Colon (tissue), 2 donors: ENCODE measurements around the gene FFAR1.
"Not testable (repeated sequence)": the region's sequence is repeated elsewhere in the genome, so short reads cannot be mapped to it uniquely, and the experiment has no call there.

Experiments
- FAIRE-seq: peaks from 2 replicates; lab custom pipeline; 2012; peaks lifted over from hg19 to GRCh38; lab: Jason Lieb, UNC
- donor health status: control.
- donor health status: control.

The FFAR1 gene

DNA sequence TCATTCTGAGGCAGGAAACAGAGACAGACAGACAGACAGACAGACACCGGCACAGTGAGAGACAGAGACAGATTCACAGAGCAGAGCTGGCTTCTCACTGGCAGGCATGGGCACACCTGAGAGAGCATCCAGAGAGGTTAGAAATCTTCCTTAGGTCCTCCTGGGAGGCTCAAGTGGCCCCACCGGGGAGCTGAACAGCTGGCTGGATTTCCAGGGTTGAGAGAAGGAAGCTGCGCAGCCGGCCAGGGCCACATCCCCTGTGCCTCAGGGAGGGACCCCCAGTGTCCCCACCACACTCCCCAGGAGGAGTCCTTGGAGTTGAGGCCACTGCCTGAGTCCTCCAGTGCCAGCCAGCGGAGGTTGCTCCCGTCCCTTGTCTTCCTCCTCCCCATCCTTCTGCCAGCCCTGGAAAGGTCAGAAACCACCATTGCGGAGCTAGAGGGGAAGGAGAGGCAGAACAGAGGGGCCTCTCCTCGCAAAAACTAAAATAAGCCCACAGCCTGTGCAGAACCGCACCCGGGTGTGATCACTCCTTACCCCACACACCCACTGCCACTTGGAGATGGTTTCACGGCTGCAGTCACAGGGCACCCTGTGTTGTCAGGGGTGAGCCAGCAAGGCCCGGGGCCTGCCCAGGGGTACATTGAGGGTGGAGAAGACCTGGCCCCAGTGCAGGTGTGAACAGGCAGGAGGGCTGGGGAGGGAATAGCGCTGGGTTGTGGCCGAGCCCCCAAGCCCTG lies 14.7 kb downstream of the FFAR1 start:
- no peak for FAIRE-seq

DNA sequence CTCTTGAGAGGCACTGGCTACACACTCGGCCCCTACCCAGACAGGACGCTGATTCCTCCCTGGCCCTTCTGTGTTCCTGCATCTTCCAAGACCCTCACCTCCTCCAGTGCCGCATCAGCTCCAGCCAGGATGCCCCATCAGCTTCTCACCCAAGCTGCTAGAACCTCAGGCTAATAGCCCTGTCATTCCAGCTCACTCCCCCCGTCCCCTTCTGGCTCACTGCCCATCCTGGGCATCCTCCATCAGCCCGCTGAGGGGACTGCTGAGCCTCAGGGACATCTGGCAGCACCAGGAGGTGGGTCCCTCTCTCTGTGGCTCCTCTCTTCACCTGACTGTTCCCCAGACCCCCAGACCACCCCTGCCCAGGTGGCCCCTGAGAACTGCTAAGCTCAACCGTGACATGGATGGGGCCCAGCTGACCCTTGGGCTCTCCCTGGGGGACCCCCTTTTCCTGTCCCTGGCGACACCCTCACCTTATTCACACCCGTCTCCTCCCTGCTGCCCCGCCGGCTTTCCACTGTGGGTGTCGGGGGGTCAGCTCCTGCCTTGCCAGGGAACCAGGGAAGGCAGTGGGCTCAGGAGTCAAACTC lies 15.4 kb downstream of the FFAR1 start:
- no peak for FAIRE-seq

DNA sequence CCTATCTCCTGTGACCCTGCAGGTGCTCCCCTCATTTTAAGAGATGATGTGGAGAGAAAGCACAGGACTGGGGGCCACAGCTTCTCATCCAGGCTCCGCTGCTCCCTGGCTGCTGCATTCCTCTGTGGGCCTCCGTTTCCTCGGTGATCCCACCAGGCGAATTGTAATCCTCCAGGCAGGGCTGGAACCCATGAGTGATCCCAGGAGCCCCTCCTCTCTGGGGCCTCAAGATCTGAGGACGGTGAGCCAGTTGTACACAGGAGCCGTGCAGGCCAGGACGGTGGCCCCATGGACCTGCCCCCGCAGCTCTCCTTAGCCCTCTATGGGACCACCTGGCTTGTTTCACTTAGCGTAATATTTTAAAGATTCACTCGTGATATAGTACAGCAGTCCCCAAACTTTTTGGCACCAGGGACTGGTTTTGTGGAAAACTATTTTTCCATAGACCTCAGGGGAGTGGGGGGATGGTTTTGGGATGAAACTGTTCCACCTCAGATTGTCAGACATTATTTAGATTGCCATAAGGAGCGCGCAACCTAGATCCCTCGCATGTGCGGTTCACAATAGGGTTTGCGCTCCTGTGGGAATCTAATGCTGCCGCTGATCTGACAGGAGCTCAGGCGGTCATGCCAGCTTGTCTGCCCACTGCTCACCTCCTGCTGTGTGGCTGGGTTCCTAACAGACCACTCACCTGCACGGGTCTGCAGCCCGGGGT lies 16.2 kb downstream of the FFAR1 start:
- FAIRE-seq: no peak

DNA sequence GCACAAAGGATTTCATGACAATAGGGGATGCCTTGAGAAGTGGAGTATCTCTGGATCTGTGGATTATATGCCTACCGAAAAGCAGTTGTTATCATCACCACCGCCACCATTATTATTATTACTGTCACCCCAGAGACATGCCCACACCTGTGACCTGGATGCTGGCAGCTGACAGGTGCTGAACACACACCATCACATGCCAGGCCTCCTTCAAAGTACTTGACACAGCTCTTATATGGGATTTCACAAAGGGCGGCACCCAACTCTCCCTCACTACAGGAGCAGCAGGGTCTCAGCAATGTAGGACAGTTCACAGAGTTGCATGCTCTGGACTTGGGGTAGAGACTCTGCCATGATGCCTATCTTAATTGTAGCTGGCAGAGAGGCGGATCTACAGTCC lies 17.6 kb downstream of the FFAR1 start:
- no peak for FAIRE-seq

DNA sequence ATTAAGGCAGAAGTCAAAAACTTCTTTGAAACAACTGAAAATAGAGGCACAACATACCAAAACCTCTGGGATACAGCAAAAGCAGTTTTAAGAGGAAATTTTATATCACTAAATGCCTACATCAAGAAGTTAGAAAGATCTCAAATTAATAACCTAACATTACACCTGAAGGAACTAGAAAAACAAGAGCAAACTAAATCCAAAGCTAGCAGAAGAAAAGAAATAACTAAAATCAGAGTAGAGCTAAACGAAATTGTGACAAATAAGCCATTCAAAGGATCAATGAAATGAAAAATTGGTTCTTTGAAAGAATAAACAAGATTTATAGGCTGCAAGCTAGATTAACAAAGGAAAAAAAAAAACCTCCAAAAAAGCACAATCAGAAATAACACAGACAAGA lies 20.7 kb downstream of the FFAR1 start:
- FAIRE-seq: no peak

DNA sequence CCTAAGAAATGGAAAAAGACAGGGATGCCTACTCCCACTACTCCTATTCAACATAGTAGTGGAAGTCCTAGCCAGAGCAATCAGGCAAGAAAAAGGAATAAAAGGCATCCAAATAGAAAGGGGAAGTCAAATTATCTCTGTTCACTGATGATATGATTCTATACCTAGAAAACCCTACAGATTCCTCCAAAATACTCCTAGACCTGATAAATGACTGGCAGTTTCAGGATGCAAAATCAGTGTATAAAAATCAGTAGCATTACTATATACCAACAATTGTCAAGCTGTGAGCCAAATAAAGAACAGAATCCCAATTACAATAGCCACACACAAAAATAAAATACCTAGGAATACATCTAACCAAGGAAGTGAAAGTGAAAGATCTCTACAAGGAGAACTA lies 21.8 kb downstream of the FFAR1 start:
- FAIRE-seq: no peak

DNA sequence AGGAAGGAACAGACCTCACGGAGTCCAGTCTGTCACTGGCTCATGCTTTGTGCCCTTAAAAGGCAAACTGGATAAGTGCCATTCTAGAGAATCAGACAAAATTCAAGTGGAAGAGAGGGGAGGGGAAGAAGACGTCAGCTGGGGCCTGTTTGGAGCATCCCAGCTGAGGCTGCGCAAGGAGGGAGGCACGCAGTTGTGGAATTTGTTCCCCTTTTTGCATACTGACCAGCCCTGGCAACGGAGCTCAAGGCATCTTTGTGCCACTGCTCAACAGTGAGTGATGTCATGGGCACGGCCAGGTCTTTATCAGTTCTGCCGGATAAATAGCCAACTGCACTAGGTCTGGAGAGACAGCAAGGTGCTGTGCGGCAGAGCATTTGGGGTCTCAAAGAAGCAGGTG lies 23.0 kb downstream of the FFAR1 start, which contains the start of gene GPR42:
Gene GPR42 (plus strand): TSS at position 347 of the 400 bp plus-strand sequence. CDS start 292 bp downstream, outside the sequence.
- no peak for FAIRE-seq

DNA sequence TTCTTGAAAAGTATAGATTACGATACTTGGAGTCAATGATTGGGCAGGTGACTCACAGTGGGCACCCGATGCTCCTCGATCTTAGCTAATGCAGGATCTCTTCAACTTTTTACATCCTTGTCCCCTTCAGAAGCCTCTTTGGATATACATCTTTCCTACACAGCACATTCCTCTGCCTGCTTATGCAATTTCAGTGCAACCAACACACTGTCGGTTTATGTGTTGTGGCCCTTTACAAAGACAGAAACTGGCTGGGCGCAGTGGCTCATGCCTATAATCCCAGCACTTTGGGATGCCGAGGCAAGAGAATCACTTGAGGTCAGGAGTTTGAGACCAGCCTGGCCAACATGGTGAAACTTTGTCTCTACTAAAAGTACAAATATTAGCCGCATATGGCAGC lies 25.8 kb downstream of the FFAR1 start:
- FAIRE-seq: no peak

DNA sequence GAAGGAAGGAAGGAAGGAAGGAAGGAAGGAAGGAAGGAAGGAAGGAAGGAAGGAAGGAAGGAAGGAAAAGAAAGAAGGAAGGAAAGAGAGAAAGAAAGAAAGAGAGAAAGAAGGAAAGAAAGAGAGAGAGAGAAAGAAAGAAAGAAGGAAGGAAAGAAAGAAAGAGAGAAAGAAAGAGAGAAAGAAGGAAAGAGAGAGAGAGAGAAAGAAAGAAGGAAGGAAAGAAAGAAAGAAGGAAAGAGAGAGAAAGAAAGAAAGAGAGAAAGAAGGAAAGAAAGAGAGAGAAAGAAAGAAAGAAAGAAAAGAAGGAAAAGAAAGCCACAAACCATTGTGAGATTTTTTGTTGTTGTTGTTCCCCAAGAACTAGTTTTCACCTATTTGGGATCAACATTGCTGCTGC lies 26.3 kb downstream of the FFAR1 start:
- FAIRE-seq: not testable (repeated sequence)

DNA sequence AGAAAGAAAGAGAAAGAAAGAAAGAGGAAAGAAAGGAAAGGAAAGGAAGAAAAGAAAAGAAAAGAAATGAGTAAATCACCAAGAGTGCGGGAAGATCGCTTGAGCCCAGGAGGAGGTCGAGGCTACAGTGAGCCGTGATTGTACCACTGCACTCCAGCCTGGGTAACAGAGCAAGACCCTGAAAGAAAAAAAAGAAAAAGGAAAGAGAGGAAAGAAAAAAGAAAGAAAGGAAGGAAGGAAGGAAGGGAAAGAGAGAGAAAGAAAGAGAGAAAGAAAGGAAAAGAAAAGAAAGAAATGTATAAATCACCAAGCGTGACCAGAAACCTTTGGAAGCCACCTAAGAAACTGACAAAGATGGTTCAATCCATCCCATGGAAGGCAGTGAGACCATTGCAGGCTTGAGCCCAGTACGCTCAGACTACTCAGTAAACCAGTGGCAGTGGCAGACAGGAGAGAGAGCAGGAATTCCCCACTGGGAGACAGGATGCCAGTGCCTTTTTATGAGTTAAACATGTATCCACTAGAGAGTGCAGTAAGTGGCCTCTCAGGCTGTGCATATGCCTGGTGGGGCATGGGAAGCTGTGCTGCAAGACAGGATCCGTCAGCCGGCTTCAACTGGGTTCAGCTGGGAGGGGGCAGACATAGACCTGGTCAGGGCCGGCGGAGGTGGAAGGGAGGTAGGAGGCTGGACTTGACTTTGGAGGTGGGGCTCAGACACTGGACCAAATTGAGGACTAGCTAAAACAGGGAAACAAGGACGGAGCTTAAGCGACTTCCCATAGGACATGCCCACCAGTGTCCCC lies 28.0 kb downstream of the FFAR1 start:
- FAIRE-seq: no peak

DNA sequence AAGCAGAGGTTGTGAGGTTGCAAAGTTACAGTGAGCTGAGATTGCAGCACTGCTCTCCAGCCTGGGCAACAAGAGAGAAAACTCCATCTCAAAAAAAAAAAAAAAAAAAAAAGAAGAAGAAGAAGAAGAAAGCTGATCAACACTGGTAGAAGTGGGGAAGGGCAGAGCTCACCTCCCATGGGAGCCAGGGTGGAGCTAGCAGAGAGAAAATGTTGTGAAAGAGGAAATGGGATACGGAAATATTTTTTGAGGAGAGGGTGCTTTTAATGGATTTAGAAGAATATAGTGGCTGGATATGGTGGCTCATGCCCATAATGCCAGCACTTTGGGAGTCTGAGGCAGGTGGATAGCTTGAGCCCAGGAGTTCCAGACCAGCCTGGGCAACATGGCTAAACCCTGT lies 30.0 kb downstream of the FFAR1 start:
- no peak for FAIRE-seq

DNA sequence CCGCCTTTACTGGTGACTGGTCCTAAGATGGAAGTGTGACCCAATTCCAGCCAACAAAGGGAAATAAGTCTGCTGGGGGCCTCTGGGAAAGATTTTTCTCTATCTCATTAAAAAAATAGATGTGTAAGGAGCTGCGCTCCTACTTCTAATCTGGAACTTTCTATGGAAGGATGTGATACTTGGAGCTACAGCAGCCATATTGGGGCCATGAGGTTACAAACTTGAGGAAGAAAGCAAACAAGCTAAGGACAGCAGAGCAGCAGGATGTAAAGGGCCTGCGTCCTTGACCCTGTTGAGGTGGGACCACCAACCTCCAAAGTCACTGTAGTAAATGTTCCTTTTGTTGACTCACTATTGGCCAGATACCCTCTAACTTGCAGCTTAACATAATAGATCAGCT lies 30.7 kb downstream of the FFAR1 start:
- no peak for FAIRE-seq

DNA sequence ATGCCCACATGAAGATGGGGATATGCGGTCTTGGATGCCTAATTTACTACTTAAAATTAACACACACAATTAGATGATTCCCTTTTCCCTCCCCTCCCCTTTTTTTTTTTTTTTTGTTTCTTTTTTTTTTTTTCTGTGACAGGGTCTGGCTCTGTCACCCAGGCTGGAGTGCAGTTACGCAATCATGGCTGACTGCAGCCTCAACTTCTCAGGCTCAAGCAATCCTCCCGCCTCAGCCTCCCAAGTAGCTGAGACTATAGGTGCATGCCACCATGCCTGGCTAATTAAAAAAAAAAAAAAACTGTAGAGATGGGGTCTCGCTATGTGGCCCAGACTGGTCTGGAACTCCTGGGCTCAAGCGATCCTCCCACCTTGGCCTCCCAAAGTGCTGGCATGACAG lies 31.8 kb downstream of the FFAR1 start:
- not testable (repeated sequence) for FAIRE-seq

DNA sequence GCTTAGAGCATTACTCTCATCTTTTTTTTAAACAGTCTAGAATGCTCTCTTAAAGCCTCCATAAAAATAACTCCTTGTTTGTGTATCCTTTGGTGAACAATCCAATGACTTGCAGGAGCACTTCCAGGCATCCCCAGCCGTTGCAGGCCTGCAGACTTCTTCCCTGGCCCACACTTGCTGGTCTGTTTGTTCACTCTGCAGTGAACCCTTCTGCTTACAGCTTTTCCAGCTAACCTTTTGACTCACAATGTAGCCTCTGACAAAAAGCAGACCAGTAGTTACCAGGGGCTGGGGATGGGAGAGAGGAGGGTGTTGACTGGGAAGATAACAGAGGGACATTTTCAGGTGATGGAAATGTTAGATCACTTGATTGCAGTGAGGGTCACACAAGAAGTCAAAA lies 32.3 kb downstream of the FFAR1 start:
- FAIRE-seq: no peak

DNA sequence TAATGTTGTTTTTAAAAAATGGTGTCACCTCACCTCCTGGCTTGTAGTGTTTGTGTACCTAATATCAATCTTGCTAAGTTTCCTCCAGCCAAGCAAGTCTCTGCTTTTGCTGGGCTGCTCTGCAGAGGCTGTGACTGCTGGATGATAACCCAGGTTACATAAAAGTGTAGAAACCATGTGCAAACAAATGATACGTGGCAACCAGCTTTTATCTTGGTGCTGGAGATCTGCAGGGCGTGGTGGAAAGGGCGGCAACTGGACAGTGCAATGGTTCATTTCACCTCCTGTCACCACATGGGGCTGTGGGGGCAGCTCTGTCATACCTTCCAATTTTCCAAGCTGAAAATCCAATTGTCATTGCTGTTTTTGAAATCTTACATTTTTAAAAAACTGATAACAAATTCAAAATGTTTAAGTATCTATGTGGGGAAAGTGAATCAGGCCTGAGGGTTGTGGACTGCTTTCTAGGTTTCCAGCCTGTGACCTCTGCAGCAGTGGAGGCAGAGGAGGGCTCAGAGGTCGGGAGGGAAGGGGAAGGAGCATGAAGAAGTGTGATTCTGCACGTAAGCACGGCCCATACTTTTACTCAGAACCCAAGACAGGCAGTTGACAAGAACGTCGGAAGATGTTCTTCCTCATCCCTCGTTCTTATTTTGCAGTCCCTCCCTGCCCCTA lies 32.9 kb downstream of the FFAR1 start:
- FAIRE-seq: no peak

DNA sequence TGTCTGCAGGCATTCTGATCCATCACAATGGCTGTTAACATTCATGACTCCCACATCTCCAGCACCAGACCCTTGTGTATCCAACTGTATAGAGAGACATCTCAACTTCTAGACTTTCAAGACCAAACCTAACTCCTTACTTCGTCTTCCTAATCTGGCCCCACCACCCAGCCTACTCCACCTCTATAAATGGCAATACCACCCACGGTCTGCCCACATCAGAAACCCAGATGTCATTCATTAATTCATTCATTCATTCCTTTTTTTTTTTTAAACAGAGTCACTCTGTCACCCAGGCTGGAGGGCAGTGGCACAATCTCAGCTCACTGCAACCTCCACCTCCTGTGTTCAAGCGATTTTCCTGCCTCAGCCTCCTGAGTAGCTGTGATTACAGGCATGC lies 33.6 kb downstream of the FFAR1 start:
- FAIRE-seq: no peak

DNA sequence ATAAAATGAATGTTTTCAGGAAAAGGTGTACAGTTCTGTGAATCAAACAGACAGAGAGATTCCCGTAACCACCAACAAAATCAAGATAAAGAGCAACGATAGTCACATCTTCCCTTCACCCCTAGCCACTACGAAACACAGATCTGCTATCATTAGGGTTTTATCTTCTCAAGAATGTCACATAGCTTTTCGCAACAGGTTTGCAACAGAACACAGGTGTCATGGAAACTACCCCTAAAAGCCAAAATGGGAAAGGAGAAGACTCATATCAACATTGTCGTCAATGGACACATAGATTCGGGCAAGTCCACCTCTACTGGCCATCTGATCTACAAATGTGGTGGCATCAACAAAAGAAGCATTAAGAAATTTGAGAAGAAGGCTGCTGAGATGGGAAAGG lies 34.2 kb downstream of the FFAR1 start:
- no peak for FAIRE-seq

DNA sequence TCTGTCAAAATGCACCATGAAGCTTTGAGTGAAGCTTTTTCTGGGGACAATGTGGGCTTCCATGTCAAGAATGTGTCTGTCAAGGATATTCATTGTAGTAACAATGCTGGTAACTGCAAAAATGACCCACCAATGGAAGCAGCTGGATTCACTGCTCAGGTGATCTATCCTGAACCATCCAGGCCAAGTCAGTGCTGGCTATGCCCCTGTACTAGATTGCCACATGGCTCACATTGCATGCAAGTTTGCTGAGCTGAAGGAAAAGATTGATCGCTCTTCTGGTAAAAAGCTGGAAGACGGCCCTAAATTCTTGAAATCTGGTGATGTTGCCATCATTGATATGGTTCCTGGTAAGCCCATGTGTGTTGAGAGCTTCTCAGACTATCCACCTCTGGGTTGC lies 35.8 kb downstream of the FFAR1 start:
- FAIRE-seq: no peak

DNA sequence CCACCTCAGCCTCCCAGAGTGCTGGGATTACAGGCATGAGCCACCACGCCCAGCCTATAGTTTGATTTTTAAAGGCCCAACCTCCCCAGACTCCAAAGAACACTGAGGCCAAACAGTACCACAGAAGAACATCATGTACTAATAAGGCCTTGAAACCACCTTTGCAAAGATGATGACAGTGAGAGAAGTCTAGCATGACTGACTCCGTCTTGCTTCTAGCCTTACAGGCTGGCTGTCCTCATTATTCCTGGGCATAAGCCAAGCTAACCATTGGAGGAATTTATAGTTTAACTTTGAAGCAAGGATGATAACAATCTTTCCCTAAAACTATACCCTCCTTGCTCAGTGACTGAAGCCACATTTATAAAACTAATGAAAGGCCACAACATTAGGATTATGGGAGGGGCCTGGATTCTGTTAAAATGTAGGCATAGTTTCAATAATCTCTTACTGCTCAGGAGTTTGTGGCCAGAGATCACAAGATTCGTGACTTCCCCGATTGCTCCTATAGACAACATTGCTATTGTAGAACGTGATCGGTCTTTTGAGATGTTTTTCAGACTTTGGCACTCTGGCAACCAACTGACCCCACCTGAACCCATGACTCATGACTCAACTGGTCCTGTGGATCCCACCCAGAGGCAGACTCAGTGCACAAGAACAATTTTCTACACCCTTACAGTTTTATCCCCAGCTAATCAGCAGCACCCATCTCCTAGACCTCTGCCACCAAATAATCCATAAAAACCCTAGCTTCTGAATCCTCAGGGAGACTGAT lies 40.8 kb downstream of the FFAR1 start:
- FAIRE-seq: no peak

DNA sequence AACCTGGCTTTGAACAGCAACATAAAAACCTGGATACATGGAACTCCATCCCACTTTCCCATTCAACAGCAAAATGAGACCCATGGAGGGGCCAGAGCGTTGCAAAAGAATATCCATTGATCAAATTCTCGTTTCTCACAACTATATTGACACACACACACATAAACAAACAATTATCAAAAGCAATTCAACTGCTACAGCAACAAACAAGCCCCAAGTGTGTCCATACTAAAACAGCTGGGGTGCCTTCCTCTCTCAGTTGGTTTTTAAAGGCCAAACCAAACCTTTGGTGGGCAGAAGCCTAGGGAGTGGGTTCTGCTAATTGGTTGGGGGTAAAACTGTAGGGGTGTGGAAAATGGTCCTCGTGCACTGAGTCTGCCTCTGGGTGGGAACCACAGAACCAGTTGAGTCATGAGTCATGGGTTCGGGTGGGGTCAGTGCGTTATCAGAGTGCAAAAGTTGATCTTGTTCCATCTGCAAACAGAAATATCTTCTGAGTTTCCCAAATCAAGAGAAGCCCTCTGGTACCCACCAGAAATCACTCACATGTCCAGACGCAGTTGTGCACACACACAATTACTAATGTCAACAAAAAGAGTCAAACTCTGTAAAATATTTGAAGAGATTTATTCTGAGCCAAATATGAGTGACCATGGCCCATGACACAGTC lies 41.6 kb downstream of the FFAR1 start:
- no peak for FAIRE-seq
